Vagina (tissue), 2 donors: ENCODE results near the gene METTL3. TPM values are rescaled to one million over a fixed set of nuclear protein-coding genes. Genes with fewer than 3 reads are reported as not detected.

Experiments
- DNase-seq, 2 donors: peaks; one replicate each; pipeline ENCODE4 v3.0.0-alpha.2; 2017; ENCODE audit errors: extremely low spot score in 2 of 2
- H3K27ac ChIP-seq: fragments of 200-600 bp; sonication (generic); one replicate; pipeline ENCODE4 v1.5.1; 2019
- H3K27me3 ChIP-seq: fragments of 200-600 bp; sonication (generic); one replicate; pipeline ENCODE4 v1.5.1; 2019
- H3K36me3 ChIP-seq, 2 donors: fragments of 200-600 bp; sonication (generic); one replicate each; pipeline ENCODE4 v1.5.1; 2017 to 2019
- H3K4me1 ChIP-seq: fragments of 200-600 bp; sonication (generic); one replicate; pipeline ENCODE4 v1.5.1; 2019
- H3K4me3 ChIP-seq, 2 donors: fragments of 200-600 bp; sonication (generic); 1 replicate in 1 of 2; 2 replicates in 1 of 2; pipeline ENCODE4 v1.5.1; 2016 to 2019
- H3K9me3 ChIP-seq: fragments of 200-600 bp; sonication (generic); one replicate; pipeline ENCODE4 v1.5.1; 2019
- POLR2A ChIP-seq, 2 donors: fragments of 450-650 bp; IDR thresholded peaks; one replicate each; pipeline ENCODE4 v1.6.1; 2017; ENCODE audit warnings: antibody characterized with exemption in 2 of 2, mild to moderate bottlenecking in 2 of 2, moderate library complexity in 2 of 2
- POLR2AphosphoS5 ChIP-seq, 2 donors: sonication (generic); formaldehyde crosslinking; IDR thresholded peaks; one replicate each; pipeline ENCODE4 v1.9.0; 2017; ENCODE audit warnings: antibody characterized with exemption in 2 of 2, mild to moderate bottlenecking in 2 of 2, low read depth in 1 of 2; ENCODE audit not compliant: insufficient read depth in 1 of 2
- intact Hi-C: fragments of 100-400 bp; cut with DNase I; formaldehyde crosslinking; loops from one replicate; pipeline ENCODE4 v1.15.1; 2023
- total RNA-seq: library from RNA; depleted of rRNA; stranded (reverse); fragments of >200 nt; gene quantifications from one replicate; pipeline ENCODE4 v1.2.3, GENCODE V29; 2016
- TF ChIP-seq, protein P1 (sequence below), 3 experiments: fragments of 450-650 bp in 2 of 3; fragments of 200-600 bp in 1 of 3; sonication (generic) in 1 of 3; IDR thresholded peaks; one replicate each; pipeline ENCODE4 v1.5.1; 2017 to 2019; ENCODE audit warnings: antibody characterized with exemption in 3 of 3, mild to moderate bottlenecking in 2 of 3, moderate library complexity in 2 of 3

Gene METTL3
- total RNA-seq, 1 donor from 2014 or later, result 71.5 TPM

DNA sequence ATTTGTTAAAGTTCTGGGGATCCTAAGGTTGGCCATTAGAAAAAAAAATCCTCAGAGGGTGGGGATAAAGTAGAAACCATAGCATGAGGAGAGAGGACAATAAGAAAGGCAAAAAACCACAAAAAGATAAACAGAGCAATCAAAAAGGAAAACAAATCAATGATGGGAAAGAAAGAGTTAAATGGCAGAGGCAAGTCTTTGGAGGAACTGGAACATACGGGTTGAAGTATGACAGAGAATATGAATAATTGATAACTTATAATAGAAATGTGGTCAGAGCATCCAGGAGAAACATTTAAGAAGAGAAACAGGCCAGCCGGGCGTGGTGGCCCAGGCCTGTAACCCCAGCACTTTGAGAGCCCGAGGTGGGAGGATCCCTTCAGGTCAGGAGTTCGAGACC is 32.8 kb upstream of the METTL3 start:
- Histone ChIP-seq H3K27ac (no peak overlapping the region), H3K4me1 (no peaks in the 10 kb centered on the region), H3K36me3 (no peaks in the 10 kb centered on the region), H3K4me3 (no peak overlapping the region), H3K27me3 (no peaks in the 10 kb centered on the region), H3K9me3 (no peaks in the 10 kb centered on the region)
- DNase-seq, result no peak
- TF ChIP-seq, protein P1, sequence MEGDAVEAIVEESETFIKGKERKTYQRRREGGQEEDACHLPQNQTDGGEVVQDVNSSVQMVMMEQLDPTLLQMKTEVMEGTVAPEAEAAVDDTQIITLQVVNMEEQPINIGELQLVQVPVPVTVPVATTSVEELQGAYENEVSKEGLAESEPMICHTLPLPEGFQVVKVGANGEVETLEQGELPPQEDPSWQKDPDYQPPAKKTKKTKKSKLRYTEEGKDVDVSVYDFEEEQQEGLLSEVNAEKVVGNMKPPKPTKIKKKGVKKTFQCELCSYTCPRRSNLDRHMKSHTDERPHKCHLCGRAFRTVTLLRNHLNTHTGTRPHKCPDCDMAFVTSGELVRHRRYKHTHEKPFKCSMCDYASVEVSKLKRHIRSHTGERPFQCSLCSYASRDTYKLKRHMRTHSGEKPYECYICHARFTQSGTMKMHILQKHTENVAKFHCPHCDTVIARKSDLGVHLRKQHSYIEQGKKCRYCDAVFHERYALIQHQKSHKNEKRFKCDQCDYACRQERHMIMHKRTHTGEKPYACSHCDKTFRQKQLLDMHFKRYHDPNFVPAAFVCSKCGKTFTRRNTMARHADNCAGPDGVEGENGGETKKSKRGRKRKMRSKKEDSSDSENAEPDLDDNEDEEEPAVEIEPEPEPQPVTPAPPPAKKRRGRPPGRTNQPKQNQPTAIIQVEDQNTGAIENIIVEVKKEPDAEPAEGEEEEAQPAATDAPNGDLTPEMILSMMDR (IDR thresholded peaks at IDR 0.05), result no peak
- TF ChIP-seq POLR2AphosphoS5 (IDR thresholded peaks at IDR 0.05; ENCODE audit: insufficient read depth in 1 of 2, low read depth in 1 of 2) (no peak), POLR2A (IDR thresholded peaks at IDR 0.05) (no peak)
- intact Hi-C loops, result no loop called here

GRCh38 chr14:21543521-21543960 is 32.4 kb upstream of the METTL3 start:
- H3K9me3 ChIP-seq, result no peaks in the 10 kb centered on the region
- H3K27me3 ChIP-seq, result no peaks in the 10 kb centered on the region
- TF ChIP-seq POLR2A (IDR thresholded peaks at IDR 0.05) (no peak), POLR2AphosphoS5 (IDR thresholded peaks at IDR 0.05; ENCODE audit: insufficient read depth in 1 of 2, low read depth in 1 of 2) (no peak)
- TF ChIP-seq, protein P1 (IDR thresholded peaks at IDR 0.05), result no peak
- DNase-seq, result no peak
- no peaks in the 10 kb centered on the region for H3K4me1 ChIP-seq
- intact Hi-C loops, result no loop called here
- H3K36me3 ChIP-seq, result no peaks in the 10 kb centered on the region
- no peak overlapping the region for H3K27ac ChIP-seq
- no peak overlapping the region for H3K4me3 ChIP-seq

GRCh38 chr14:21541413-21542074 is 30.4 kb upstream of the METTL3 start:
- no peaks in the 10 kb centered on the region for H3K27me3 ChIP-seq
- H3K9me3 ChIP-seq, result no peaks in the 10 kb centered on the region
- H3K4me3 ChIP-seq, result no peak overlapping the region
- intact Hi-C loops, result no loop called here
- no peak for DNase-seq
- no peaks in the 10 kb centered on the region for H3K36me3 ChIP-seq
- H3K4me1 ChIP-seq, result peaks cover 9% of the 10 kb centered on the region
- TF ChIP-seq, protein P1 (IDR thresholded peaks at IDR 0.05), result no peak
- TF ChIP-seq POLR2A (IDR thresholded peaks at IDR 0.05) (no peak), POLR2AphosphoS5 (IDR thresholded peaks at IDR 0.05; ENCODE audit: insufficient read depth in 1 of 2, low read depth in 1 of 2) (no peak)
- H3K27ac ChIP-seq, result no peak overlapping the region

GRCh38 chr14:21539189-21539940 is 28.2 kb upstream of the METTL3 start:
- TF ChIP-seq, protein P1 (IDR thresholded peaks at IDR 0.05), result no peak
- TF ChIP-seq POLR2A (IDR thresholded peaks at IDR 0.05), result no peak
- no peak for TF ChIP-seq POLR2AphosphoS5 (IDR thresholded peaks at IDR 0.05; ENCODE audit: insufficient read depth in 1 of 2, low read depth in 1 of 2)
- H3K4me3 ChIP-seq, result no peak overlapping the region
- H3K36me3 ChIP-seq, result no peaks in the 10 kb centered on the region
- no peak overlapping the region for H3K27ac ChIP-seq
- intact Hi-C loops, result no loop called here
- no peak for DNase-seq
- H3K4me1 ChIP-seq, result peaks cover 15% of the 10 kb centered on the region
- H3K27me3 ChIP-seq, result no peaks in the 10 kb centered on the region
- H3K9me3 ChIP-seq, result no peaks in the 10 kb centered on the region

GRCh38 chr14:21537090-21537424 is 25.9 kb upstream of the METTL3 start:
- DNase-seq, result no peak
- H3K27ac ChIP-seq, result no peak overlapping the region
- H3K27me3 ChIP-seq, result no peaks in the 10 kb centered on the region
- no peak for TF ChIP-seq POLR2A (IDR thresholded peaks at IDR 0.05)
- no peak for TF ChIP-seq POLR2AphosphoS5 (IDR thresholded peaks at IDR 0.05; ENCODE audit: insufficient read depth in 1 of 2, low read depth in 1 of 2)
- TF ChIP-seq, protein P1 (IDR thresholded peaks at IDR 0.05), result no peak
- H3K9me3 ChIP-seq, result no peaks in the 10 kb centered on the region
- intact Hi-C loops, result no loop called here
- no peaks in the 10 kb centered on the region for H3K36me3 ChIP-seq
- H3K4me3 ChIP-seq, result peak overlapping the region; percentile 35 to 49
- H3K4me1 ChIP-seq, result peaks cover 15% of the 10 kb centered on the region
